DND-41 (cell line): ENCODE results near the gene LNX1.

Experiments
- ATAC-seq: fragments of 200-7000 bp; cut with Tn5 transposase; 3 replicates; pipeline ENCODE4 v1.9.1; 2021; ENCODE audit warnings: low read depth; ENCODE audit not compliant: insufficient read depth
- DNase-seq: peaks from one replicate; pipeline ENCODE4 v3.0.0-alpha.2; 2020
- H2AFZ ChIP-seq: 2 replicates; pipeline ENCODE4 v1.6.0; 2012; ENCODE audit warnings: low read depth, low read length
- H3K27ac ChIP-seq: 2 replicates; pipeline ENCODE4 v1.5.1; 2012; ENCODE audit warnings: low read length, inconsistent platforms
- H3K27me3 ChIP-seq: fragments of 200-600 bp; sonication (generic); 2 replicates; pipeline ENCODE4 v1.6.0; 2012; ENCODE audit warnings: low read length, mild to moderate bottlenecking, inconsistent platforms; ENCODE audit not compliant: insufficient read depth, poor library complexity
- H3K36me3 ChIP-seq: 2 replicates; pipeline ENCODE4 v1.5.1; 2012; ENCODE audit warnings: low read length, inconsistent platforms; ENCODE audit not compliant: insufficient read depth
- H3K4me1 ChIP-seq: 2 replicates; pipeline ENCODE4 v1.5.1; 2012; ENCODE audit warnings: mild to moderate bottlenecking, low read length; ENCODE audit not compliant: insufficient read depth
- H3K4me2 ChIP-seq: 2 replicates; pipeline ENCODE4 v1.6.0; 2012; ENCODE audit warnings: mild to moderate bottlenecking, moderate library complexity, low read length, inconsistent platforms; ENCODE audit not compliant: insufficient read depth
- H3K4me3 ChIP-seq, 2 experiments: fragments of 200-600 bp in 1 of 2; shearing (Covaris generic) in 1 of 2; 2 replicates each; pipeline ENCODE4 v1.5.1; 2012 to 2016; ENCODE audit warnings: inconsistent platforms in 2 of 2, low read length in 2 of 2, mild to moderate bottlenecking in 2 of 2, low read depth in 1 of 2, moderate library complexity in 1 of 2
- H3K79me2 ChIP-seq: 2 replicates; pipeline ENCODE4 v1.6.0; 2012; ENCODE audit warnings: low read length, inconsistent platforms; ENCODE audit not compliant: insufficient read depth
- H3K9ac ChIP-seq: 2 replicates; pipeline ENCODE4 v1.6.0; 2012; ENCODE audit warnings: low read depth, mild to moderate bottlenecking, inconsistent platforms, low read length, moderate library complexity
- H3K9me3 ChIP-seq: 2 replicates; pipeline ENCODE4 v1.5.1; 2012; ENCODE audit warnings: low read length, moderate library complexity, mild to moderate bottlenecking, inconsistent platforms; ENCODE audit not compliant: insufficient read depth, severe bottlenecking
- H4K20me1 ChIP-seq: 2 replicates; pipeline ENCODE4 v1.6.0; 2012; ENCODE audit warnings: low read length; ENCODE audit not compliant: insufficient read depth
- EZH2 ChIP-seq: IDR thresholded peaks from 3 replicates; pipeline ENCODE4 v1.6.1; 2012; ENCODE audit warnings: borderline replicate concordance, low read depth, mild to moderate bottlenecking, moderate library complexity, low read length, inconsistent platforms; ENCODE audit not compliant: severe bottlenecking
- TF ChIP-seq, protein P1 (sequence below): IDR thresholded peaks from 2 replicates; pipeline ENCODE4 v1.5.1; 2012; ENCODE audit warnings: borderline replicate concordance, low read length, moderate library complexity, mild to moderate bottlenecking; ENCODE audit not compliant: poor library complexity, severe bottlenecking; ENCODE audit errors: extremely low read depth

The LNX1 gene

GRCh38 chr4:53592686-53593501 is 1.6 kb upstream of the LNX1 start:
- DNase-seq (no peak), ATAC-seq (no peak)
- Histone ChIP-seq H3K79me2 (no peaks in the 10 kb centered on the region), H2AFZ (no peak overlapping the region), H3K4me2 (no peak overlapping the region), H3K27ac (no peak overlapping the region), H3K4me1 (no peaks in the 10 kb centered on the region), H3K9me3 (no peaks in the 10 kb centered on the region), H3K36me3 (no peaks in the 10 kb centered on the region), H4K20me1 (no peaks in the 10 kb centered on the region), H3K27me3 (no peaks in the 10 kb centered on the region), H3K4me3 (no peak overlapping the region), H3K9ac (no peak overlapping the region)
- no peak for TF ChIP-seq EZH2
- TF ChIP-seq, protein P1, sequence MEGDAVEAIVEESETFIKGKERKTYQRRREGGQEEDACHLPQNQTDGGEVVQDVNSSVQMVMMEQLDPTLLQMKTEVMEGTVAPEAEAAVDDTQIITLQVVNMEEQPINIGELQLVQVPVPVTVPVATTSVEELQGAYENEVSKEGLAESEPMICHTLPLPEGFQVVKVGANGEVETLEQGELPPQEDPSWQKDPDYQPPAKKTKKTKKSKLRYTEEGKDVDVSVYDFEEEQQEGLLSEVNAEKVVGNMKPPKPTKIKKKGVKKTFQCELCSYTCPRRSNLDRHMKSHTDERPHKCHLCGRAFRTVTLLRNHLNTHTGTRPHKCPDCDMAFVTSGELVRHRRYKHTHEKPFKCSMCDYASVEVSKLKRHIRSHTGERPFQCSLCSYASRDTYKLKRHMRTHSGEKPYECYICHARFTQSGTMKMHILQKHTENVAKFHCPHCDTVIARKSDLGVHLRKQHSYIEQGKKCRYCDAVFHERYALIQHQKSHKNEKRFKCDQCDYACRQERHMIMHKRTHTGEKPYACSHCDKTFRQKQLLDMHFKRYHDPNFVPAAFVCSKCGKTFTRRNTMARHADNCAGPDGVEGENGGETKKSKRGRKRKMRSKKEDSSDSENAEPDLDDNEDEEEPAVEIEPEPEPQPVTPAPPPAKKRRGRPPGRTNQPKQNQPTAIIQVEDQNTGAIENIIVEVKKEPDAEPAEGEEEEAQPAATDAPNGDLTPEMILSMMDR: no peak

DNA sequence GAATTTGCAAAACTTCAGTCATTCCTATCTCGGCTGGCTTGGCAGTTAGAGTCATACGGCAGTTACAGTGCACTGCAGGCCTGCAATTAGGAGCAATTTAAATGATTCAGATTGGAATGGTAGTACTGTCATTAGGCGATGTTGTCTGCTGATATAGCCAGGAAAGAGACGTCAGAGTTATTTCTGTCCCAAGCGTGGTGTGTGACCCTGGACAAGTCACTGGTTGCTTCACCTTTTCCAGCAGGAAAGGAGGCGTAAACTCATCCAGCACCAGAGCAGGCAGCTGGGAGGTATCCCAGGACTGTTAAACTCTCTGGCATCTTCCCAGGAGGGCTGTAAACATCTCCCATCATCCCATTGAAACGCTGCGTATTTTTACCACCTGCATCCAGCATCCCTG is 836 bp upstream of the LNX1 start:
- Histone ChIP-seq H3K36me3 (no peaks in the 10 kb centered on the region), H4K20me1 (no peaks in the 10 kb centered on the region), H3K27me3 (no peaks in the 10 kb centered on the region), H3K79me2 (no peaks in the 10 kb centered on the region), H3K9ac (no peak overlapping the region), H3K4me3 (no peak overlapping the region), H3K4me1 (no peaks in the 10 kb centered on the region), H3K27ac (no peak overlapping the region), H2AFZ (no peak overlapping the region), H3K9me3 (no peaks in the 10 kb centered on the region), H3K4me2 (no peak overlapping the region)
- ATAC-seq (no peak), DNase-seq (no peak)
- TF ChIP-seq, protein P1: no peak
- TF ChIP-seq EZH2: no peak

- H3K36me3 ChIP-seq: no peaks in the 10 kb centered on the region
- H3K27me3 ChIP-seq: no peaks in the 10 kb centered on the region
- no peak overlapping the region for H3K4me2 ChIP-seq
- H3K79me2 ChIP-seq: no peaks in the 10 kb centered on the region
- H2AFZ ChIP-seq: no peak overlapping the region
- no peak overlapping the region for H3K4me3 ChIP-seq
- H3K27ac ChIP-seq: no peak overlapping the region
- no peak for DNase-seq
- no peak overlapping the region for H3K9ac ChIP-seq
- H3K9me3 ChIP-seq: no peaks in the 10 kb centered on the region
- TF ChIP-seq EZH2: no peak
- TF ChIP-seq, protein P1: no peak
- no peaks in the 10 kb centered on the region for H3K4me1 ChIP-seq
- ATAC-seq: no peak
- H4K20me1 ChIP-seq: no peaks in the 10 kb centered on the region
Measured at GRCh38 chr4:53590187-53590586, 1.1 kb downstream of the LNX1 start.
